SK-N-SH treated with all-trans-retinoic acid at 6 μM for 48 hours (cell line): Measurements from ENCODE around the gene PSMD8.

Experiments used
- ATAC-seq: fragments of 200-7000 bp; cut with Tn5 transposase; 3 replicates; pipeline ENCODE4 v1.9.1; 2020; ENCODE audit warnings: mild to moderate bottlenecking, moderate library complexity
- ARNTL ChIP-seq: fragments of 450-650 bp; formaldehyde crosslinking; IDR thresholded peaks from 2 replicates; pipeline ENCODE4 v1.5.0; 2020; ENCODE audit warnings: low read depth, mild to moderate bottlenecking, moderate library complexity, borderline replicate concordance
- BACH2 ChIP-seq: fragments of 250-450 bp; sonication (Bioruptor Pico); IDR thresholded peaks from 2 replicates; pipeline ENCODE4 v1.9.0; 2021; ENCODE audit warnings: mild to moderate bottlenecking, borderline replicate concordance
- CREB5 ChIP-seq: fragments of 250-450 bp; sonication (Bioruptor Pico); IDR thresholded peaks from 2 replicates; pipeline ENCODE4 v1.5.1; 2020; ENCODE audit warnings: low read depth, mild to moderate bottlenecking, moderate library complexity
- CSDC2 ChIP-seq: fragments of 250-450 bp; sonication (Bioruptor Pico); IDR thresholded peaks from 2 replicates; pipeline ENCODE4 v1.5.0; 2020; ENCODE audit warnings: mild to moderate bottlenecking, moderate library complexity
- CSRNP3 ChIP-seq: fragments of 250-450 bp; sonication (Bioruptor Pico); IDR thresholded peaks from 2 replicates; pipeline ENCODE4 v1.5.1; 2021; ENCODE audit warnings: mild to moderate bottlenecking, moderate library complexity
- ESRRG ChIP-seq: fragments of 250-450 bp; sonication (Bioruptor Pico); IDR thresholded peaks from 2 replicates; pipeline ENCODE4 v1.6.1; 2021; ENCODE audit warnings: mild to moderate bottlenecking
- GLIS3 ChIP-seq: fragments of 250-450 bp; sonication (Bioruptor Pico); IDR thresholded peaks from 2 replicates; pipeline ENCODE4 v1.5.0; 2020; ENCODE audit warnings: mild to moderate bottlenecking, moderate library complexity
- ISL1 ChIP-seq: fragments of 250-450 bp; sonication (Bioruptor Pico); IDR thresholded peaks from 2 replicates; pipeline ENCODE4 v2.1.2; 2022; ENCODE audit warnings: mild to moderate bottlenecking, moderate library complexity
- OSR1 ChIP-seq: fragments of 250-450 bp; sonication (Bioruptor Pico); IDR thresholded peaks from 2 replicates; pipeline ENCODE4 v1.8.0; 2022; ENCODE audit warnings: moderate library complexity, mild to moderate bottlenecking, inconsistent platforms
- PATZ1 ChIP-seq: fragments of 250-450 bp; sonication (Bioruptor Pico); IDR thresholded peaks from 2 replicates; pipeline ENCODE4 v1.8.0; 2020; ENCODE audit warnings: mild to moderate bottlenecking, moderate library complexity, borderline replicate concordance
- POU6F1 ChIP-seq: fragments of 250-450 bp; sonication (Bioruptor Pico); IDR thresholded peaks from 2 replicates; pipeline ENCODE4 v1.8.0; 2021; ENCODE audit warnings: low read depth, mild to moderate bottlenecking, moderate library complexity, borderline replicate concordance
- RARB ChIP-seq: fragments of 250-450 bp; sonication (Bioruptor Pico); IDR thresholded peaks from 2 replicates; pipeline ENCODE4 v1.8.0; 2021; ENCODE audit warnings: mild to moderate bottlenecking, moderate library complexity
- SNAI2 ChIP-seq: fragments of 250-450 bp; sonication (Bioruptor Pico); IDR thresholded peaks from 2 replicates; pipeline ENCODE4 v1.5.0; 2020; ENCODE audit warnings: mild to moderate bottlenecking, moderate library complexity
- TCF4 ChIP-seq: fragments of 250-450 bp; sonication (Bioruptor Pico); IDR thresholded peaks from 2 replicates; pipeline ENCODE4 v1.8.0; 2021; ENCODE audit warnings: mild to moderate bottlenecking, moderate library complexity, borderline replicate concordance
- TOX ChIP-seq: fragments of 250-450 bp; sonication (Bioruptor Pico); IDR thresholded peaks from 2 replicates; pipeline ENCODE4 v1.8.0; 2021; ENCODE audit warnings: mild to moderate bottlenecking, moderate library complexity, borderline replicate concordance
- TSHZ2 ChIP-seq: fragments of 250-450 bp; sonication (Bioruptor Pico); IDR thresholded peaks from 2 replicates; pipeline ENCODE4 v1.5.0; 2020; ENCODE audit warnings: mild to moderate bottlenecking, moderate library complexity
- ZC3H10 ChIP-seq: fragments of 250-450 bp; sonication (Bioruptor Pico); IDR thresholded peaks from 2 replicates; pipeline ENCODE4 v1.5.1; 2021; ENCODE audit warnings: mild to moderate bottlenecking, moderate library complexity
- ZFP3 ChIP-seq: fragments of 250-450 bp; sonication (Bioruptor Pico); IDR thresholded peaks from 2 replicates; pipeline ENCODE4 v1.5.0; 2020; ENCODE audit warnings: mild to moderate bottlenecking, moderate library complexity
- ZFP30 ChIP-seq: fragments of 450-650 bp; formaldehyde crosslinking; IDR thresholded peaks from 2 replicates; pipeline ENCODE4 v1.5.0; 2022; ENCODE audit warnings: mild to moderate bottlenecking, moderate library complexity
- ZNF565 ChIP-seq: fragments of 450-650 bp; formaldehyde crosslinking; conservative IDR thresholded peaks from 2 replicates; pipeline ENCODE4 v1.5.0; 2020; ENCODE audit warnings: low read depth, mild to moderate bottlenecking, moderate library complexity
- ZNF70 ChIP-seq: fragments of 450-650 bp; formaldehyde crosslinking; IDR thresholded peaks from 2 replicates; pipeline ENCODE4 v1.5.0; 2020; ENCODE audit warnings: mild to moderate bottlenecking, moderate library complexity

PSMD8 gene

GRCh38 chr19:38420935-38421334 lies 46.6 kb downstream of the PSMD8 start (continued):
- no peak for TF ChIP-seq ZNF565 (CRISPR knock-in tag)
- TF ChIP-seq PATZ1, result no peak
- TF ChIP-seq OSR1 (CRISPR knock-in tag), result no peak
- TF ChIP-seq ZFP30, result no peak
- no peak for TF ChIP-seq GLIS3
- no peak for TF ChIP-seq TOX (CRISPR knock-in tag)

- TF ChIP-seq ARNTL (CRISPR knock-in tag), result no peak
- TF ChIP-seq TCF4 (CRISPR knock-in tag), result no peak
- no peak for TF ChIP-seq ESRRG (CRISPR knock-in tag)
- no peak for TF ChIP-seq ZNF70 (CRISPR knock-in tag)
- no peak for TF ChIP-seq ZFP30
- ATAC-seq, result no peak
Measured at GRCh38 chr19:38421856-38422255, 47.5 kb downstream of the PSMD8 start.

GRCh38 chr19:38422438-38422837 lies 48.1 kb downstream of the PSMD8 start:
- ATAC-seq, result no peak
- no peak for TF ChIP-seq ZNF565 (CRISPR knock-in tag)
- no peak for TF ChIP-seq BACH2 (CRISPR knock-in tag)
- TF ChIP-seq CREB5 (CRISPR knock-in tag), result no peak
- no peak for TF ChIP-seq ESRRG (CRISPR knock-in tag)
- no peak for TF ChIP-seq TSHZ2 (CRISPR knock-in tag)
- TF ChIP-seq ZFP3 (CRISPR knock-in tag), result no peak
- TF ChIP-seq ZC3H10 (CRISPR knock-in tag), result no peak

GRCh38 chr19:38424272-38424671 lies 49.9 kb downstream of the PSMD8 start:
- ATAC-seq, result no peak
- TF ChIP-seq ZFP3 (CRISPR knock-in tag) (no peak), ISL1 (no peak)

- ATAC-seq, result no peak
- no peak for TF ChIP-seq TOX (CRISPR knock-in tag)
- TF ChIP-seq TCF4 (CRISPR knock-in tag), result no peak
Measured at GRCh38 chr19:38425222-38425809, 50.9 kb downstream of the PSMD8 start.

GRCh38 chr19:38425810-38426466 lies 51.6 kb downstream of the PSMD8 start, which contains the start of gene RASGRP4:
RASGRP4 (minus strand) TSS chr19:38426219; CDS start chr19:38426091, 128 bp downstream.
- ATAC-seq, result no peak
- TF ChIP-seq BACH2 (CRISPR knock-in tag), result no peak
- TF ChIP-seq ARNTL (CRISPR knock-in tag), result no peak
- no peak for TF ChIP-seq RARB (CRISPR knock-in tag)
- TF ChIP-seq SNAI2, result no peak
- TF ChIP-seq ESRRG (CRISPR knock-in tag), result no peak
- TF ChIP-seq TOX (CRISPR knock-in tag), result no peak
- no peak for TF ChIP-seq POU6F1
- TF ChIP-seq ZC3H10 (CRISPR knock-in tag), result no peak
- no peak for TF ChIP-seq ISL1
- no peak for TF ChIP-seq TCF4 (CRISPR knock-in tag)
- TF ChIP-seq CSRNP3 (CRISPR knock-in tag), result no peak
- TF ChIP-seq PATZ1, result no peak
- no peak for TF ChIP-seq CSDC2
